NCI-H2029 (cell line): ENCODE measurements around the gene ADCY7.
"Not testable (repeated sequence)": the region's sequence is repeated elsewhere in the genome, so short reads cannot be mapped to it uniquely, and the experiment has no call there.

Source experiments
- DNase-seq: peaks from one replicate; lab custom pipeline; 2025; lab: John Stamatoyannopoulos, UW

Gene ADCY7

GRCh38 chr16:50338371-50339231, 72.2 kb downstream of the ADCY7 start:
- no peak for DNase-seq

- no peak for DNase-seq
These were observed 74.2 kb downstream of the ADCY7 start for GRCh38 chr16:50340578-50340977.

GRCh38 chr16:50343566-50343965, 77.2 kb downstream of the ADCY7 start:
- DNase-seq: not testable (repeated sequence)

GRCh38 chr16:50345210-50345609, 78.9 kb downstream of the ADCY7 start:
- not testable (repeated sequence) for DNase-seq

GRCh38 chr16:50351116-50351515, 84.8 kb downstream of the ADCY7 start:
- no peak for DNase-seq

GRCh38 chr16:50351952-50352351, 85.6 kb downstream of the ADCY7 start:
- DNase-seq: no peak

- DNase-seq: no peak
These were observed 87.7 kb downstream of the ADCY7 start for GRCh38 chr16:50354082-50354481.

GRCh38 chr16:50354629-50355456, 88.5 kb downstream of the ADCY7 start:
- DNase-seq: no peak

- DNase-seq: no peak
These were observed 93.3 kb downstream of the ADCY7 start for GRCh38 chr16:50359626-50360025.

GRCh38 chr16:50360033-50360778, 93.9 kb downstream of the ADCY7 start:
- DNase-seq: no peak

GRCh38 chr16:50360779-50361178, 94.4 kb downstream of the ADCY7 start:
- no peak for DNase-seq

- no peak for DNase-seq
These were observed 97.3 kb downstream of the ADCY7 start for GRCh38 chr16:50363656-50364055.

- DNase-seq: no peak
These were observed 99.6 kb downstream of the ADCY7 start for GRCh38 chr16:50365791-50366575.
